Activated CD8-positive, alpha-beta T cell treated with anti-CD3 and anti-CD28 coated beads for 36 hours (primary cell): ENCODE measurements around the gene LAIR2. TPM values are rescaled to one million over a fixed set of nuclear protein-coding genes. Genes with fewer than 3 reads are reported as not detected.
"Not testable (repeated sequence)": the region's sequence is repeated elsewhere in the genome, so short reads cannot be mapped to it uniquely, and the experiment has no call there.

ENCODE experiments used
- ATAC-seq: fragments of 200-7000 bp; cut with Tn5 transposase; one replicate; pipeline ENCODE4 v1.10.0; 2021; ENCODE audit warnings: mild to moderate bottlenecking, moderate library complexity
- CTCF ChIA-PET: fragments of 350-600 bp; sonication (Branson Sonifier 250); formaldehyde crosslinking; loops from one replicate; lab custom pipeline; 2021; ENCODE audit warnings: antibody characterized with exemption; lab: Charles Lee
- POLR2A ChIA-PET: fragments of 350-600 bp; sonication (Branson Sonifier 250); formaldehyde crosslinking; loops from one replicate; lab custom pipeline; 2021; ENCODE audit warnings: antibody characterized with exemption; lab: Charles Lee
- DNase-seq: peaks from one replicate; pipeline ENCODE4 v3.0.0-alpha.2; 2020
- H3K27ac Mint-ChIP-seq: one replicate; pipeline ENCODE4 v1.8.0; 2021; ENCODE audit warnings: mild to moderate bottlenecking, mixed read lengths
- H3K27me3 Mint-ChIP-seq: one replicate; pipeline ENCODE4 v1.8.0; 2021; ENCODE audit warnings: mixed read lengths
- H3K36me3 Mint-ChIP-seq: one replicate; pipeline ENCODE4 v1.8.0; 2021; ENCODE audit warnings: low read depth, mixed read lengths
- H3K4me1 Mint-ChIP-seq: one replicate; pipeline ENCODE4 v1.8.0; 2021; ENCODE audit warnings: low read depth, mixed read lengths
- H3K4me3 Mint-ChIP-seq: one replicate; pipeline ENCODE4 v1.8.0; 2021; ENCODE audit warnings: mild to moderate bottlenecking, moderate library complexity, mixed read lengths
- H3K9me3 Mint-ChIP-seq: one replicate; pipeline ENCODE4 v1.8.0; 2021; ENCODE audit warnings: mixed read lengths
- intact Hi-C: fragments of 100-400 bp; cut with micrococcal nuclease; formaldehyde crosslinking; loops from one replicate; pipeline ENCODE4 v1.10.0; 2022
- total RNA-seq, 2 experiments: library from RNA; stranded (reverse); gene quantifications; one replicate each; pipeline ENCODE4 v1.2.3, GENCODE V29; 2021
- TF ChIP-seq, protein P1 (sequence below): fragments of 200-600 bp; IDR thresholded peaks from one replicate; pipeline ENCODE4 v1.8.0; 2022; ENCODE audit warnings: antibody characterized with exemption, mild to moderate bottlenecking

The LAIR2 gene
- total RNA-seq, 2 experiments from 2014 or later = 1.5 to 2.1 TPM

DNA sequence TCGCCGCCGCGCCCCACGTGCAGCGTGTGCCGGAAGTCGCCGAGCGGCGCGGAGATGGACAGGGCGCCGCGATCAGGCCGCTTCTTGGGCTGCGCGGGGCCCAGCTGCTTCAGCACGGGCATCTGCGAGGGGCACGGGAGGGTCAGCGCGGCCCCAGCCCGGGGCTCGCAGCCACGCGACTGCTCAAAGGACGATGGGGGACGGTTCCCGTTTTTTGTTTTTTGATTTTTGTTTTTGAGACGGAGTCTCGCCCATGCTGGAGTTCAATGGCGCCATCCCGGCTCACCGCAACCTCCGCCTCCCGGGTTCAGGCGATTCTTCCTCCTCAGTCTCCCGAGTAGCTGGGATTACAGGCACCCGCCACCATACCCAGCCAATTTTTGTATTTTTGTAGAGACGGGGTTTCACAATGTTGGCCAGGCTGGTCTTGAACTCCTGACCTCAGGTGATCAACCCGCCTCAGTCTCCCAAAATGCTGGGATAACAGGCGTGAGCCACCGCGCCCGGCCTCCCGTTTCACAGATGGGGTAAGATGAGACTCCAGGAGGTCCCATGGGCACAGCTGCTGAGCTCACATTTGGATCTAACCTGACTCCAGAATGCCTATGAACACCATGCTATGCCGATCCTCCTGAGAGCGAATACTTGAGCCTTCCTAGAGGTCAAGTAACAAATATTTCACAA is 37.1 kb upstream of the LAIR2 start:
- POLR2A ChIA-PET = no interaction called here
- ATAC-seq = no peak

DNA sequence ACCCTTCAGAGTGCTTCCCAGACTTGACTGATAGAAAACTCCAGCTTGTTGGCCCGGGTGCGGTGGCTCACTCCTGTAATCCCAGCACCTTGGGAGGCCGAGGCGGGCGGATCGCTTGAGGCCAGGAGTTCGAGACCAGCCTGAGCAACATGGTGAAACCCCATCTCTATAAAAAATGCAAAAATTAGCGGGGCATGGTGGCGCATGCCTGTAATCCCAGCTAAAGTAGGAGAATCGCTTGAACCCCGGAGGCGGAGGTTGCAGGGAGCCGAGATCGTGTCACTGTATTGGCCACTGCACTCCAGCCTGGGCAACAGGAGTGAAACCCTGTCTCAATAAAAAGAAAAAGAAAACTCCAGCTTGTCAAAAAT is 36.5 kb upstream of the LAIR2 start:
- H3K9me3 Mint-ChIP-seq, DNase-seq, ATAC-seq, POLR2A ChIA-PET, intact Hi-C loops, H3K27ac Mint-ChIP-seq: not testable (repeated sequence)
- Mint-ChIP-seq H3K36me3 (peaks cover 10% of the 10 kb centered on the region), H3K4me3 (peak overlapping the region; percentile 36), H3K27me3 (peaks cover 20% of the 10 kb centered on the region), H3K4me1 (peaks cover 24% of the 10 kb centered on the region)
- CTCF ChIA-PET = interaction anchor here (1.5 kb wide), 1 partner anchor 15 kb away, joined by 3 read pairs; no protein-coding TSS in a partner anchor

More for the DNA sequence above, 37.1 kb upstream of the LAIR2 start:
- TF ChIP-seq, protein P1, sequence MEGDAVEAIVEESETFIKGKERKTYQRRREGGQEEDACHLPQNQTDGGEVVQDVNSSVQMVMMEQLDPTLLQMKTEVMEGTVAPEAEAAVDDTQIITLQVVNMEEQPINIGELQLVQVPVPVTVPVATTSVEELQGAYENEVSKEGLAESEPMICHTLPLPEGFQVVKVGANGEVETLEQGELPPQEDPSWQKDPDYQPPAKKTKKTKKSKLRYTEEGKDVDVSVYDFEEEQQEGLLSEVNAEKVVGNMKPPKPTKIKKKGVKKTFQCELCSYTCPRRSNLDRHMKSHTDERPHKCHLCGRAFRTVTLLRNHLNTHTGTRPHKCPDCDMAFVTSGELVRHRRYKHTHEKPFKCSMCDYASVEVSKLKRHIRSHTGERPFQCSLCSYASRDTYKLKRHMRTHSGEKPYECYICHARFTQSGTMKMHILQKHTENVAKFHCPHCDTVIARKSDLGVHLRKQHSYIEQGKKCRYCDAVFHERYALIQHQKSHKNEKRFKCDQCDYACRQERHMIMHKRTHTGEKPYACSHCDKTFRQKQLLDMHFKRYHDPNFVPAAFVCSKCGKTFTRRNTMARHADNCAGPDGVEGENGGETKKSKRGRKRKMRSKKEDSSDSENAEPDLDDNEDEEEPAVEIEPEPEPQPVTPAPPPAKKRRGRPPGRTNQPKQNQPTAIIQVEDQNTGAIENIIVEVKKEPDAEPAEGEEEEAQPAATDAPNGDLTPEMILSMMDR = no peak
- intact Hi-C loops = no loop called here
- H3K27me3 Mint-ChIP-seq = peaks cover 16% of the 10 kb centered on the region
- DNase-seq = no peak
- H3K27ac Mint-ChIP-seq = no peak overlapping the region
- peaks cover 20% of the 10 kb centered on the region for H3K4me1 Mint-ChIP-seq
- peak overlapping the region; percentile 36 for H3K4me3 Mint-ChIP-seq
- CTCF ChIA-PET = interaction anchor here (1.5 kb wide), 1 partner anchor 15 kb away, joined by 3 read pairs; no protein-coding TSS in a partner anchor
- H3K36me3 Mint-ChIP-seq = peaks cover 14% of the 10 kb centered on the region
- no peaks in the 10 kb centered on the region for H3K9me3 Mint-ChIP-seq

DNA sequence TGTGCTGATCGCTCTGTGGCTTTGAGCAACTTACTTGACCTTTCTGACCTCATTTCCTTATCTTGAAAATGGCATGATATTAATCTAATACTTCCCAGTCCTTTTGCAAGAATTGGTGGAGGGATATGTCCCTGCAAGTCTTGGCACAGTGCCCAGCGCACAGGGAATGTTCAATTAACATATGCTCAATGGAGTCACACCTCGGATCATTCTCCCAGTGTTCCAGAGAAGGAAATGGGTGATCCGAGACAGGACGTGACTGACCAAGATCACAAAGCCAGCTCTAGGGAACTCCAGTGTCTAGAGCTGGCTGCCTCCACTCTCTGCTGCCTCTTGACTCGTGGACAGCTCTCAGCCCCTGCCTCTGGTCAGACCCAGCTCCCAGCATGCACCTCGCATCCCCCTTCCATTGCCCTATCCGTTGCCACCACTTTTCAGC is 33.1 kb upstream of the LAIR2 start:
- Mint-ChIP-seq H3K4me3 (no peak overlapping the region), H3K27ac (no peak overlapping the region), H3K4me1 (peaks cover 19% of the 10 kb centered on the region), H3K9me3 (no peaks in the 10 kb centered on the region), H3K27me3 (peaks cover 24% of the 10 kb centered on the region), H3K36me3 (no peaks in the 10 kb centered on the region)
- POLR2A ChIA-PET = interaction anchor here (0.7 kb wide), 1 partner anchor 69 kb away, joined by 3 read pairs; no protein-coding TSS in a partner anchor
- intact Hi-C loops = no loop called here
- DNase-seq (no peak), ATAC-seq (no peak)
- CTCF ChIA-PET = interaction anchor here (1.3 to 1.8 kb wide), 3 partner anchors 9 to 78 kb away, joined by 4 to 9 read pairs (median 5); no protein-coding TSS in a partner anchor
- TF ChIP-seq, protein P1 = no peak

DNA sequence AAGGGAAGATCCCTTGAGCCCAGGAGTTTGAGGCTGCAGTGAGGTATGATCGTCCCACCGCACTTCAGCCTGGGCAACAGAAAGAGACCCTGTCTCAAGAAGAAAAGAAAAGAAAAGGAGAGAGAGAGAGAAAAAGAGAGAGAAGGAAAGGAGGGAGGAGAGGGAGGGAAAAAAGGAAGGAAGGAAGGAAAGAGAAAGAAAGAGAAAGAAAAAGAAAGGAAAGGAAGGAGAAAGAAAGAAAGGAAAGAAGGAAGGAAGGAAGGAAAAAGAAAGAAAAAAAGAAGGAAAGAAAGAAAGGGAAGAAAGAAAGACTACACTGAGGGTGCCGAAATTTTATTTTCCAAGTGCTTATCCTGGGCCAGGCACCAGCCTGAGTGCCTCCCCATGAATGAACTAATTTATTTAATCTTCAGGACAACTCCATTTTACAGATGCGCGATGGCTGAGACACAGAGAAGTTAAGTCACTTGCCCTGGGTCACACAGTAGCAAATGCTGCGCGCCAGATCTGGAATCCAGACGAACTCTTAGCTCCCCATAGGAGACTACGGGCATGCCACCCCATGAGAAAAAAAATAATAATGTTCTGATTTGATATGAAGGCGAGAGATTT is 32.2 kb upstream of the LAIR2 start:
- Mint-ChIP-seq H3K27me3 (peaks cover 24% of the 10 kb centered on the region), H3K36me3 (no peaks in the 10 kb centered on the region), H3K27ac (no peak overlapping the region), H3K9me3 (no peaks in the 10 kb centered on the region), H3K4me1 (peaks cover 17% of the 10 kb centered on the region), H3K4me3 (peak overlapping the region; percentile 22)
- DNase-seq (no peak), ATAC-seq (no peak)
- ChIA-PET POLR2A (interaction anchor here (1.0 to 1.2 kb wide), 2 partner anchors 10 to 55 kb away, joined by 4 to 5 read pairs; no protein-coding TSS in a partner anchor), CTCF (interaction anchor here (0.6 to 1.8 kb wide), 5 partner anchors 9 to 135 kb away, joined by 3 to 9 read pairs (median 4); no protein-coding TSS in a partner anchor)
- intact Hi-C loops = no loop called here
- TF ChIP-seq, protein P1 = no peak

DNA sequence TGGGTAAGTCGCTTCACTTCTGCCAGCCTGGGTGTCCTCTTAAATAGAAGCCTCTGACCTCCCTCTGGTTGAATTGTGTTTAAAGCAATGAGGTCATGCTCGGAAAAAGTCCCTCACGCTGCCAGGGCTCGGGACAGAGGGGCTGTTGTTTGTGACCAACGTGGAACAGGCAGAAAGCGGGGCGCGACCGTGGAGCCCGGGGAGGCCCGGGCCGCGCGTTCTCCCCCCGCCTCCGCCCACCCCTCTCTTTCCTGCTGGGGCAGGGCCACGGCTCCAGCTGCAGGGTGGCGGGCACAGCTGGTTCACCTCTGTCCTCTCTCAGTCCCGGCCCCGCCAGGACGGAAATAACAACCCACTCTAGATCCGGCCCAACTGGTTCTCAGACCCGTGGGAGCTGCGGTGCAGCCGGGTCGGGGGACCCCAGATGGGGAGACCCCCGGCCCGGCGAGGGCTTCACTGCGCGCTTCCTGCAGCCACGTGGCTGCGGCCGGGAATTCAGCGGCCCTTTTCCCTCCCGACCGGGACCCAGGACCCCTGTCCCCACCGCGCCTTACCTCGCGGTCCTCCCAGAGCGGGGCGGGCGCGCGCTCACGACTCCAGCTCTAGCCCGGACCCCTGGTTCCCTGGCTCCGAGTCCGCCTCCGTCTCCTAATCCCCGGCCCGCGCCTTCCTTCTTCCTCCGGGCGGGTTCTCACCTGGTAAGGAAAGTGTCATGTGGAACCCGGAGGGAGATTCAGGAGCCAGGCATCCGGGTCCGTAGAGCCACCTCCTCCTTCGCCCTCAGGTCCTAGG is 31.4 kb upstream of the LAIR2 start:
- Mint-ChIP-seq H3K9me3 (no peaks in the 10 kb centered on the region), H3K36me3 (no peaks in the 10 kb centered on the region), H3K4me3 (peak overlapping the region; percentile 22), H3K27me3 (peaks cover 24% of the 10 kb centered on the region), H3K27ac (no peak overlapping the region), H3K4me1 (peaks cover 17% of the 10 kb centered on the region)
- intact Hi-C loops = no loop called here
- ATAC-seq (peak; percentile 55), DNase-seq (peak; percentile 49)
- TF ChIP-seq, protein P1 = no peak
- ChIA-PET CTCF (interaction anchor here (0.8 kb wide), 1 partner anchor 58 kb away, joined by 3 read pairs; no protein-coding TSS in a partner anchor), POLR2A (interaction anchor here (1.0 to 1.2 kb wide), 2 partner anchors 11 to 56 kb away, joined by 4 to 5 read pairs; no protein-coding TSS in a partner anchor)
